Middle frontal gyrus (tissue), 1 donor: Measurements from ENCODE around the gene ARMC12.

Experiments used
- DNase-seq: peaks from one replicate; pipeline ENCODE4 v3.0.0-alpha.2; 2015; ENCODE audit warnings: low spot score; ENCODE audit errors: extremely low spot score

ARMC12 gene

GRCh38 chr6:35776364-35777215 is 39.8 kb downstream of the ARMC12 start, which contains the start of gene CLPSL2:
Gene CLPSL2, plus strand, starts transcription at chr6:35776598. Its CDS starts 21 bp downstream, at chr6:35776619.
- DNase-seq, result no peak

GRCh38 chr6:35777356-35778102 is 40.7 kb downstream of the ARMC12 start:
- no peak for DNase-seq

GRCh38 chr6:35778437-35778836 is 41.6 kb downstream of the ARMC12 start:
- no peak for DNase-seq

GRCh38 chr6:35780719-35781118 is 43.9 kb downstream of the ARMC12 start, which contains the start of gene CLPSL1:
Gene CLPSL1, plus strand, starts transcription at chr6:35781019. Its CDS starts 92 bp downstream, at chr6:35781111.
- no peak for DNase-seq

GRCh38 chr6:35781290-35781689 is 44.5 kb downstream of the ARMC12 start:
- no peak for DNase-seq

GRCh38 chr6:35782424-35782823 is 45.6 kb downstream of the ARMC12 start:
- no peak for DNase-seq

GRCh38 chr6:35784200-35784599 is 47.4 kb downstream of the ARMC12 start:
- no peak for DNase-seq

- no peak for DNase-seq
Measured at GRCh38 chr6:35786272-35786671, 49.4 kb downstream of the ARMC12 start.

- no peak for DNase-seq
Measured at GRCh38 chr6:35786810-35787209, 50.0 kb downstream of the ARMC12 start.

- DNase-seq, result no peak
Measured at GRCh38 chr6:35787266-35788218, 50.7 kb downstream of the ARMC12 start.

GRCh38 chr6:35788423-35788982 is 51.7 kb downstream of the ARMC12 start:
- no peak for DNase-seq

GRCh38 chr6:35790683-35791082 is 53.9 kb downstream of the ARMC12 start:
- DNase-seq, result no peak

GRCh38 chr6:35794536-35795452 is 58.0 kb downstream of the ARMC12 start:
- DNase-seq, result no peak

- DNase-seq, result no peak
Measured at GRCh38 chr6:35795453-35796071, 58.7 kb downstream of the ARMC12 start.

GRCh38 chr6:35796236-35796635 is 59.4 kb downstream of the ARMC12 start:
- DNase-seq, result no peak

GRCh38 chr6:35797837-35798526 is 61.1 kb downstream of the ARMC12 start:
- DNase-seq, result no peak
